Measurements from ENCODE around the gene ATP2B3. TPM values are rescaled to one million over a fixed set of nuclear protein-coding genes. Genes with fewer than 3 reads are reported as not detected.

Gene ATP2B3
- total RNA-seq, 4 donors from 2014 or later, result not detected

DNA sequence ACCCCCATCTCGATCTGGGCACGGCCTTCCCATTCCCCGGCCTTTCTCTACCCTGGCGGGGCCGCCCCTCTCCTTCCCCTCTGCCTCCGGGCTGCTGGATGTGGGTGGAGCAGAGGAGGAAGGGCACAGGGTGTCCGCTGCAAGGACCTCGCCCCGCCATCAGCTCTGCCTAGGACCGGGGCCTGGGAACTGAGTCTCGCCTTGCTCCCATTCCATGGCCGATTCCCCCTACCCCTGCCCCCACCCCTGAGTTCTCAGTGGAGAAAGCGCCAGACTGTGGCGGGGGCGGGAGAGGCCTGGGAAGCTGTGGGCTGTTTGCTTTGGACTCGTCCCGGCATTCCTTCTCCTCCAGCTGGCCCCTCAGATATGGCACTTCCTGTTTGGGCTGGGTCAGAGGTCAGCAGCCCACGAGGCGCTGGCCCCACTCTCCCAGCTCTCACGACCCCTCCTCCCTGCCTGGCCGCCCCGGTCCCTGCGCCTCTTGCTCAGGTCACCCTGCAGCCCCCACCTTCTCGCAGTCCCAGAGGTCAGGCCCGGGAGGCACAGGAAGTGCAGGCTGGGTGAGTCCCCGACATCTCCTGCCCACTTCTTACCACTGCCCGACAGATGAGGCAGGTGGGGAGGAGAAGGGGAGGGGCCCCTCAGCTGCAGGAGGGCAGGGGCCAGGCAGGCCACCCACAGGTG, 29.1 kb upstream of the ATP2B3 start:
- 40 to 56% methylated on average over 8 to 16 of the region's 27 CpGs for WGBS, 2 donors
- Histone ChIP-seq H3K4me3 (replicated peaks in 1 of 3) (no peak overlapping the region), H3K27me3 (no peaks in the 10 kb centered on the region), H3K27ac (no peak overlapping the region), H3K36me3 (no peaks in the 10 kb centered on the region), H3K4me1 (peaks cover 0 to 4% of the 10 kb centered on the region in 2 donors), H3K9me3 (no peaks in the 10 kb centered on the region)
- no peak for TF ChIP-seq CTCF (IDR thresholded peaks at IDR 0.05)
- TF ChIP-seq POLR2A (IDR thresholded peaks at IDR 0.05), result no peak
- DNase-seq, result no peak
- intact Hi-C loops (cut with DNase I), result no loop called here

GRCh38 chrX:153490217-153490930, 27.1 kb upstream of the ATP2B3 start:
- Histone ChIP-seq H3K27me3 (no peaks in the 10 kb centered on the region), H3K4me3 (replicated peaks in 1 of 3) (no peak overlapping the region), H3K36me3 (no peaks in the 10 kb centered on the region), H3K27ac (no peak overlapping the region), H3K9me3 (no peaks in the 10 kb centered on the region), H3K4me1 (peaks cover 0 to 8% of the 10 kb centered on the region in 2 donors)
- no peak for TF ChIP-seq CTCF (IDR thresholded peaks at IDR 0.05)
- no peak for TF ChIP-seq POLR2A (IDR thresholded peaks at IDR 0.05)
- no peak for DNase-seq
- WGBS, 2 donors, result 82 to 93% methylated on average over 3 to 6 of the region's 20 CpGs
- intact Hi-C loops (cut with DNase I), result no loop called here

DNA sequence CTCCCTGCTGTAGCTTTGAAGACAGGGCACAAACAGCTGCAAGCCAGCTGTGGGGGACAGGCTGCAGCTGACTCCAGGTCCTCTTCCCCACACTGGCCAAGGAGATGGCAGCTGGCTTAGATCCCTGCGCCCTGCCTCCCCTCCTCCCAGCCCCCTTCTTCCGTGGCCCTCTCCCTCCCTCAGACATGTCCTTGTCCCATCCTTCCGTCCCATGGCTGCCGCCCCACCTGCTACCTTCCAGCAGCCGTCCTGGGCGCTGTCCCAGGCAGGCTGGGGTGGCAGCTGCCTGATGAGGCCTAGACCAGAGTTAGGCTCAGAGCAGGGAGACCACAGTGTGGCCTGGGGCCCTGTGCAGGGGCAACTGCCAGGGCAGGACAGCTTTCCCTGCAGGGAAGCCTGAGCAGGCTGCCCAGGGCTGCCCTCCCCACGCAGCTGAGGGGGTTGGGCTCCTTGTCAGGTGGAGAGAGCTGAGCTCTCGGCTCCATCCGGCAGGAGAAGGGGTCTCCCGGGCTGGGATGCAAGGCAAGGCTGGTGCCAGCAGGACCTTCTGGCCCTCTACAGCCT, 26.0 kb upstream of the ATP2B3 start:
- Histone ChIP-seq H3K4me1 (peaks cover 0 to 8% of the 10 kb centered on the region in 2 donors), H3K27ac (no peak overlapping the region), H3K36me3 (no peaks in the 10 kb centered on the region), H3K9me3 (no peaks in the 10 kb centered on the region), H3K27me3 (no peaks in the 10 kb centered on the region), H3K4me3 (replicated peaks in 1 of 3) (no peak overlapping the region)
- intact Hi-C loops (cut with DNase I), result no loop called here
- TF ChIP-seq CTCF (IDR thresholded peaks at IDR 0.05) (no peak), POLR2A (IDR thresholded peaks at IDR 0.05) (no peak)
- DNase-seq, result no peak
- 17 to 70% methylated on average over 1 to 4 of the region's 10 CpGs for WGBS, 2 donors

DNA sequence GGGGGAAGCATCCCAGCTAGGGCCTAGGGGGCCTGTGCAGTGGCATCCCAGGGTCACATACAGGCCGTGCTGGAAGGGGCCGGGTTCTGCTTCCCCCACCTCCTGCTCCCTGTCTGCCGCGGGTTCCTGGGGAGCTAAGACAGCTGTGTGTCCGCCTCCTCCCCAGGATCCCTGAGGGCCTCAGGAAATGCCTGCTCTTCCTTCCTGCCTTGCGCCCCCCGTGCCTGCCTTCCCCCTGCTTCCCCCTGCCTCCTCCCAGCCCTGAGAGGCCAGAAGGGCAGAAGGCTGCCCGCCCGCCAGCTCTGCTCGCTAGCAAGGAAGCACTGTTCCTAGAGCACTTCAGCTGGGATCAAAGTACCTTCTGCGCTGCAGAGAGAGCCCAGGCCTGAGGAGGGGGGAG, 25.5 kb upstream of the ATP2B3 start:
- intact Hi-C loops (cut with DNase I), result no loop called here
- WGBS, 2 donors, result 66% methylated on average over 5 of the region's 11 CpGs; no CpG with 5 or more reads in 1 of the 2 donors
- no peak overlapping the region for H3K27ac ChIP-seq

More for the DNA sequence above, 25.5 kb upstream of the ATP2B3 start:
- H3K4me3 ChIP-seq (replicated peaks in 1 of 3), result no peak overlapping the region
- peaks cover 0 to 8% of the 10 kb centered on the region in 2 donors for H3K4me1 ChIP-seq
- no peaks in the 10 kb centered on the region for H3K9me3 ChIP-seq
- H3K36me3 ChIP-seq, result no peaks in the 10 kb centered on the region
- H3K27me3 ChIP-seq, result no peaks in the 10 kb centered on the region
- no peak for DNase-seq
- TF ChIP-seq POLR2A (IDR thresholded peaks at IDR 0.05) (no peak), CTCF (IDR thresholded peaks at IDR 0.05) (no peak)
